ENCODE measurements around the gene PLEKHO1. TPM values are rescaled to one million over a fixed set of nuclear protein-coding genes. Genes with fewer than 3 reads are reported as not detected.
"Not testable (repeated sequence)": the region's sequence is repeated elsewhere in the genome, so short reads cannot be mapped to it uniquely, and the experiment has no call there.

The PLEKHO1 gene
- total RNA-seq, 1 donor from 2014 or later, result 72.0 TPM

GRCh38 chr1:150182247-150182646 lies 32.5 kb downstream of the PLEKHO1 start:
- Mint-ChIP-seq H3K4me3 (no peak overlapping the region), H3K36me3 (no peaks in the 10 kb centered on the region), H3K9me3 (no peaks in the 10 kb centered on the region), H3K27ac (no peak overlapping the region), H3K4me1 (ENCODE audit: unreplicated experiment) (peaks cover 2% of the 10 kb centered on the region), H3K27me3 (no peaks in the 10 kb centered on the region)
- TF ChIP-seq, protein P1, sequence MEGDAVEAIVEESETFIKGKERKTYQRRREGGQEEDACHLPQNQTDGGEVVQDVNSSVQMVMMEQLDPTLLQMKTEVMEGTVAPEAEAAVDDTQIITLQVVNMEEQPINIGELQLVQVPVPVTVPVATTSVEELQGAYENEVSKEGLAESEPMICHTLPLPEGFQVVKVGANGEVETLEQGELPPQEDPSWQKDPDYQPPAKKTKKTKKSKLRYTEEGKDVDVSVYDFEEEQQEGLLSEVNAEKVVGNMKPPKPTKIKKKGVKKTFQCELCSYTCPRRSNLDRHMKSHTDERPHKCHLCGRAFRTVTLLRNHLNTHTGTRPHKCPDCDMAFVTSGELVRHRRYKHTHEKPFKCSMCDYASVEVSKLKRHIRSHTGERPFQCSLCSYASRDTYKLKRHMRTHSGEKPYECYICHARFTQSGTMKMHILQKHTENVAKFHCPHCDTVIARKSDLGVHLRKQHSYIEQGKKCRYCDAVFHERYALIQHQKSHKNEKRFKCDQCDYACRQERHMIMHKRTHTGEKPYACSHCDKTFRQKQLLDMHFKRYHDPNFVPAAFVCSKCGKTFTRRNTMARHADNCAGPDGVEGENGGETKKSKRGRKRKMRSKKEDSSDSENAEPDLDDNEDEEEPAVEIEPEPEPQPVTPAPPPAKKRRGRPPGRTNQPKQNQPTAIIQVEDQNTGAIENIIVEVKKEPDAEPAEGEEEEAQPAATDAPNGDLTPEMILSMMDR (conservative IDR thresholded peaks at IDR 0.05), result no peak
- no peak for DNase-seq (ENCODE audit: extremely low spot score, unreplicated experiment)

GRCh38 chr1:150183061-150183460 lies 33.3 kb downstream of the PLEKHO1 start:
- TF ChIP-seq, protein P1 (conservative IDR thresholded peaks at IDR 0.05), result no peak
- H3K27ac Mint-ChIP-seq, result no peak overlapping the region
- H3K36me3 Mint-ChIP-seq, result no peaks in the 10 kb centered on the region
- H3K27me3 Mint-ChIP-seq, result no peaks in the 10 kb centered on the region
- no peak overlapping the region for H3K4me3 Mint-ChIP-seq
- H3K4me1 Mint-ChIP-seq (ENCODE audit: unreplicated experiment), result peaks cover 6% of the 10 kb centered on the region
- no peak for DNase-seq (ENCODE audit: extremely low spot score, unreplicated experiment)
- no peaks in the 10 kb centered on the region for H3K9me3 Mint-ChIP-seq

- TF ChIP-seq, protein P1 (conservative IDR thresholded peaks at IDR 0.05), result no peak
- Mint-ChIP-seq H3K27ac (no peak overlapping the region), H3K4me1 (ENCODE audit: unreplicated experiment) (peaks cover 6% of the 10 kb centered on the region), H3K9me3 (no peaks in the 10 kb centered on the region), H3K27me3 (no peaks in the 10 kb centered on the region), H3K4me3 (no peak overlapping the region), H3K36me3 (no peaks in the 10 kb centered on the region)
- DNase-seq (ENCODE audit: extremely low spot score, unreplicated experiment), result no peak
Measured at GRCh38 chr1:150185481-150185880, 35.8 kb downstream of the PLEKHO1 start.

GRCh38 chr1:150186438-150186788 lies 36.7 kb downstream of the PLEKHO1 start:
- H3K27me3 Mint-ChIP-seq; H3K9me3 Mint-ChIP-seq; H3K36me3 Mint-ChIP-seq; H3K4me3 Mint-ChIP-seq; H3K27ac Mint-ChIP-seq; H3K4me1 Mint-ChIP-seq (ENCODE audit: unreplicated experiment); DNase-seq (ENCODE audit: extremely low spot score, unreplicated experiment): not testable (repeated sequence)

DNA sequence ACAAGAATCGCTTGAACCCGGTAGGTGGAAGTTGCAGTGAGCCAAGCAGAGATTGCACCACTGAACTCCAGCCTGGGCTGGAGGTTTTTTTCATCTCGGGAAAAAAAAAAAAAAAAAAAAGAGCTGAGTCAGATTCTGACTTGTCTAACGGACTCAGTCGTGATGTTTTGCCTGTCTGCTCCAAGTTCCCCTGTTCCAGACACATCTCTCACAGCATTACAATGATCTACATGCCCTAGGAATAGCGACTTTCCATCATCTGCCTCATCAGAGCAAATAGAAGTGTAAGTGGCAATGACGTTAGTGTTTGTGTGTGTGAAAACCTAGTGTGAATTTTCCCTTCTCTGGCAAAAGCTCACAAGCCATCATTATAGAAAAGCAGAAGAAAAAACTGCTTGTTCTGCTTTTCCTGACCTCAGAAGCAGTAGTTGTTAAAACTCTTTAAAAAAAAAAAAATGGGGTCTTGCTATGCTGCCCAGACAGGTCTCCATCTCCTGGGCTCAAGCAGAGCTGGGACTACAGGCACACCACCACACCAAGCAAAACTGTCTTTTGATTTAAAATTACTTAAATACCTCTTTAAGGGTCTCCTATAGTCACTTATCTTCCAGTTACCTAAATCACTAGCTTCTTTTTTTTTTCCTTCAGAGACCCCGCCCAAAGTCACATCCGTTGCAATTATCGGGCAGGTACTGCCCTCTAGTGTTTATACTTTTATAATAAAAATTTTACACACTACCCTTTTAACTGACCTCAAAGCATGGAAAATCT lies 37.3 kb downstream of the PLEKHO1 start:
- Mint-ChIP-seq H3K36me3 (no peaks in the 10 kb centered on the region), H3K4me1 (ENCODE audit: unreplicated experiment) (peaks cover 6% of the 10 kb centered on the region), H3K4me3 (peak overlapping the region; percentile 24), H3K27ac (peak overlapping the region; percentile 51), H3K27me3 (no peaks in the 10 kb centered on the region), H3K9me3 (no peaks in the 10 kb centered on the region)
- TF ChIP-seq, protein P1 (conservative IDR thresholded peaks at IDR 0.05), result peak; percentile 82
- DNase-seq (ENCODE audit: extremely low spot score, unreplicated experiment), result no peak

- Mint-ChIP-seq H3K4me3 (no peak overlapping the region), H3K27ac (peak overlapping the region; percentile 51)
- DNase-seq (ENCODE audit: extremely low spot score, unreplicated experiment), result no peak
Measured at GRCh38 chr1:150187560-150187931, 37.8 kb downstream of the PLEKHO1 start.

More at GRCh38 chr1:150187560-150187931, 37.8 kb downstream of the PLEKHO1 start:
- TF ChIP-seq, protein P1 (conservative IDR thresholded peaks at IDR 0.05), result peak; percentile 37
- H3K36me3 Mint-ChIP-seq, result no peaks in the 10 kb centered on the region
- H3K4me1 Mint-ChIP-seq (ENCODE audit: unreplicated experiment), result peaks cover 6% of the 10 kb centered on the region
- no peaks in the 10 kb centered on the region for H3K9me3 Mint-ChIP-seq
- H3K27me3 Mint-ChIP-seq, result no peaks in the 10 kb centered on the region

Data from type B pancreatic cell (in vitro differentiated cells).